ENCODE results near the gene IQSEC3.

GRCh38 chr12:109446-109845 lies 42.9 kb downstream of the IQSEC3 start:
- TF ChIP-seq, protein P1, sequence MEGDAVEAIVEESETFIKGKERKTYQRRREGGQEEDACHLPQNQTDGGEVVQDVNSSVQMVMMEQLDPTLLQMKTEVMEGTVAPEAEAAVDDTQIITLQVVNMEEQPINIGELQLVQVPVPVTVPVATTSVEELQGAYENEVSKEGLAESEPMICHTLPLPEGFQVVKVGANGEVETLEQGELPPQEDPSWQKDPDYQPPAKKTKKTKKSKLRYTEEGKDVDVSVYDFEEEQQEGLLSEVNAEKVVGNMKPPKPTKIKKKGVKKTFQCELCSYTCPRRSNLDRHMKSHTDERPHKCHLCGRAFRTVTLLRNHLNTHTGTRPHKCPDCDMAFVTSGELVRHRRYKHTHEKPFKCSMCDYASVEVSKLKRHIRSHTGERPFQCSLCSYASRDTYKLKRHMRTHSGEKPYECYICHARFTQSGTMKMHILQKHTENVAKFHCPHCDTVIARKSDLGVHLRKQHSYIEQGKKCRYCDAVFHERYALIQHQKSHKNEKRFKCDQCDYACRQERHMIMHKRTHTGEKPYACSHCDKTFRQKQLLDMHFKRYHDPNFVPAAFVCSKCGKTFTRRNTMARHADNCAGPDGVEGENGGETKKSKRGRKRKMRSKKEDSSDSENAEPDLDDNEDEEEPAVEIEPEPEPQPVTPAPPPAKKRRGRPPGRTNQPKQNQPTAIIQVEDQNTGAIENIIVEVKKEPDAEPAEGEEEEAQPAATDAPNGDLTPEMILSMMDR (conservative IDR thresholded peaks at IDR 0.05; ENCODE audit: low read depth, low read length) = no peak
- no peak for TF ChIP-seq EZH2 (IDR thresholded peaks at IDR 0.05; ENCODE audit: borderline replicate concordance, low read depth, low read length, poor library complexity, severe bottlenecking)

Data from A673 (cell line).